NB4 (cell line): ENCODE data around the gene PLAAT2.

Experiments used
- DNase-seq: peaks from one replicate; pipeline ENCODE4 v3.0.0; 2010; ENCODE audit warnings: low read depth
- H3K4me3 ChIP-seq: one replicate; pipeline ENCODE4 v1.5.1; 2011; ENCODE audit warnings: mild to moderate bottlenecking, low read depth, low read length, moderate library complexity
- CTCF ChIP-seq: IDR thresholded peaks from one replicate; pipeline ENCODE4 v1.5.1; 2012; ENCODE audit warnings: low read depth, low read length
- MAX ChIP-seq: IDR thresholded peaks from 2 replicates; pipeline ENCODE4 v1.6.1; 2011; ENCODE audit warnings: low read depth, low read length
- MYC ChIP-seq: IDR thresholded peaks from 2 replicates; pipeline ENCODE4 v1.6.1; 2011; ENCODE audit warnings: low read depth, low read length
- POLR2A ChIP-seq: IDR thresholded peaks from 2 replicates; pipeline ENCODE4 v1.6.1; 2011; ENCODE audit warnings: mild to moderate bottlenecking; ENCODE audit not compliant: insufficient read length; ENCODE audit errors: extremely low read depth

Gene PLAAT2

GRCh38 chr11:63537293-63538101, 25.7 kb downstream of the PLAAT2 start:
- H3K4me3 ChIP-seq: no peak overlapping the region
- TF ChIP-seq MYC (no peak), CTCF (no peak), POLR2A (no peak), MAX (no peak)

GRCh38 chr11:63536669-63537292, 26.4 kb downstream of the PLAAT2 start, which contains the start of gene PLAAT4:
Gene PLAAT4 (plus strand): TSS chr11:63536808. CDS start chr11:63536869, 61 bp downstream.
- H3K4me3 ChIP-seq: no peak within 1 kb of the TSS
- DNase-seq: peak; percentile 58
- no peak for TF ChIP-seq POLR2A
- TF ChIP-seq CTCF: no peak
- no peak for TF ChIP-seq MAX
- TF ChIP-seq MYC: no peak

More at GRCh38 chr11:63537293-63538101, 25.7 kb downstream of the PLAAT2 start:
- no peak for DNase-seq

- peak; percentile 89 for DNase-seq
- no peak overlapping the region for H3K4me3 ChIP-seq
- TF ChIP-seq MYC (no peak), MAX (peak; percentile 50; the same call in 1 of the 2 replicates)
Observed at GRCh38 chr11:63535734-63536133, 27.4 kb downstream of the PLAAT2 start.

GRCh38 chr11:63534895-63535461, 28.2 kb downstream of the PLAAT2 start:
- H3K4me3 ChIP-seq: no peak overlapping the region
- DNase-seq: peak; percentile 21

GRCh38 chr11:63534076-63534475, 29.1 kb downstream of the PLAAT2 start:
- TF ChIP-seq MYC (no peak), POLR2A (no peak), CTCF (no peak), MAX (no peak)
- DNase-seq: no peak
- H3K4me3 ChIP-seq: no peak overlapping the region

More at GRCh38 chr11:63534895-63535461, 28.2 kb downstream of the PLAAT2 start:
- no peak for TF ChIP-seq CTCF
- no peak for TF ChIP-seq MAX
- TF ChIP-seq POLR2A: no peak
- TF ChIP-seq MYC: no peak

GRCh38 chr11:63532799-63533475, 30.2 kb downstream of the PLAAT2 start:
- no peak for DNase-seq
- TF ChIP-seq MYC (no peak), MAX (no peak), CTCF (no peak), POLR2A (no peak)
- H3K4me3 ChIP-seq: no peak overlapping the region
